ENCODE results near the gene MAPK6.

The MAPK6 gene

DNA sequence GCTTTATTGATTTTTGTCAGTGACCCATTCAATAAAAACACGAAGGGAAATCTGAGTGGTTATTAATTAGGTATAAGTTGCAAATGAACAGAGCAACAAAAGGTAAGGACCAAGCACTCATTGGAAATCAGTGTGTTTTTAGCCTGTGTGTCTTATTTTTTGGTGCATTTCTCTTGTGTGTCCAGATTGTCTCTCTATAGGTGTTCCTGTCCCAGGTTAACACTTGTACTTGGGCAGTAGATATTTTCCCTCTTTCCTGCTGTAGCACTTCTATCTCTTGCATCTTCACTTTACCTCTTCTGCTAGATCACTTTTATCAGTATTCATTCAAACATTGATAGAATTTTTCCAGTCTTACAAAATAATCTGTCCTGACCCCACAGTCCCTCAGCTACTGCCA is 37.0 kb downstream of the MAPK6 start:
- Histone ChIP-seq H4K20me1 (ENCODE audit: insufficient read depth, low read length) (peaks cover 48% of the 10 kb centered on the region), H3K9me3 (ENCODE audit: insufficient read depth, low read length) (no peaks in the 10 kb centered on the region), H3K4me2 (ENCODE audit: low read length) (no peak overlapping the region), H3K79me2 (ENCODE audit: low read length) (peaks cover 48% of the 10 kb centered on the region), H3K27me3 (ENCODE audit: low read depth, low read length) (no peaks in the 10 kb centered on the region), H3K4me1 (ENCODE audit: low read length) (no peaks in the 10 kb centered on the region), H3K27ac (ENCODE audit: low read length) (no peak overlapping the region), H3K9ac (ENCODE audit: low read length) (no peak overlapping the region), H2AFZ (ENCODE audit: low read depth, low read length) (no peak overlapping the region), H3K4me3 (ENCODE audit: low read length) (no peak overlapping the region), H3K36me3 (replicated peaks; ENCODE audit: low read depth, low read length) (peaks cover 75% of the 10 kb centered on the region)
- TF ChIP-seq, protein P1, sequence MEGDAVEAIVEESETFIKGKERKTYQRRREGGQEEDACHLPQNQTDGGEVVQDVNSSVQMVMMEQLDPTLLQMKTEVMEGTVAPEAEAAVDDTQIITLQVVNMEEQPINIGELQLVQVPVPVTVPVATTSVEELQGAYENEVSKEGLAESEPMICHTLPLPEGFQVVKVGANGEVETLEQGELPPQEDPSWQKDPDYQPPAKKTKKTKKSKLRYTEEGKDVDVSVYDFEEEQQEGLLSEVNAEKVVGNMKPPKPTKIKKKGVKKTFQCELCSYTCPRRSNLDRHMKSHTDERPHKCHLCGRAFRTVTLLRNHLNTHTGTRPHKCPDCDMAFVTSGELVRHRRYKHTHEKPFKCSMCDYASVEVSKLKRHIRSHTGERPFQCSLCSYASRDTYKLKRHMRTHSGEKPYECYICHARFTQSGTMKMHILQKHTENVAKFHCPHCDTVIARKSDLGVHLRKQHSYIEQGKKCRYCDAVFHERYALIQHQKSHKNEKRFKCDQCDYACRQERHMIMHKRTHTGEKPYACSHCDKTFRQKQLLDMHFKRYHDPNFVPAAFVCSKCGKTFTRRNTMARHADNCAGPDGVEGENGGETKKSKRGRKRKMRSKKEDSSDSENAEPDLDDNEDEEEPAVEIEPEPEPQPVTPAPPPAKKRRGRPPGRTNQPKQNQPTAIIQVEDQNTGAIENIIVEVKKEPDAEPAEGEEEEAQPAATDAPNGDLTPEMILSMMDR (IDR thresholded peaks at IDR 0.05; ENCODE audit: low read depth, low read length) = no peak
- no peak for TF ChIP-seq EZH2phosphoT487 (IDR thresholded peaks at IDR 0.05; ENCODE audit: low read depth)

DNA sequence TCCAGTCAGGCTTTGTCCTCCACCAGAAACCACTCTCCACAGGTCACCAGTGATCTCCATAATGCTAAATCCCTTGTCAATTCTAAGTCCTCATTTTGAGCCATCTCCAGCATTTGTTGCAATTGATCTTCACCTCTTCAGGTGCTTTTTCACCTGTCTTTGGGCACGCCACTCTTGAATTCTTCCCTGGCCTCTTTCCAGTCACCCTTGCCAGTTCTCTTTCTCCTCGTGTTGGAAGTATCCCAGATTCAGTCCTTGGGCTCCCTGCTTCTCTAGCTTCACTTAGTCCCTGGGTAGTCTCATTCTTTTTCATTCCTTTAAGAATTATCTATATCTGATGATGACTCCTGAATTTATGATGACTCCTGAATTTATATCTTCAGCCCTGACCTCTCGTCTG is 37.5 kb downstream of the MAPK6 start:
- H3K27me3 ChIP-seq (ENCODE audit: low read depth, low read length) = no peaks in the 10 kb centered on the region
- H3K36me3 ChIP-seq (replicated peaks; ENCODE audit: low read depth, low read length) = peaks cover 76% of the 10 kb centered on the region
- H3K9me3 ChIP-seq (ENCODE audit: insufficient read depth, low read length) = no peaks in the 10 kb centered on the region
- no peak overlapping the region for H3K4me2 ChIP-seq (ENCODE audit: low read length)
- H3K27ac ChIP-seq (ENCODE audit: low read length) = no peak overlapping the region
- no peak for TF ChIP-seq EZH2phosphoT487 (IDR thresholded peaks at IDR 0.05; ENCODE audit: low read depth)
- TF ChIP-seq, protein P1 (IDR thresholded peaks at IDR 0.05; ENCODE audit: low read depth, low read length) = no peak
- H2AFZ ChIP-seq (ENCODE audit: low read depth, low read length) = no peak overlapping the region
- H4K20me1 ChIP-seq (ENCODE audit: insufficient read depth, low read length) = peaks cover 48% of the 10 kb centered on the region
- no peak overlapping the region for H3K4me3 ChIP-seq (ENCODE audit: low read length)
- no peak overlapping the region for H3K9ac ChIP-seq (ENCODE audit: low read length)
- peaks cover 48% of the 10 kb centered on the region for H3K79me2 ChIP-seq (ENCODE audit: low read length)
- H3K4me1 ChIP-seq (ENCODE audit: low read length) = no peaks in the 10 kb centered on the region

- Histone ChIP-seq H3K27me3 (ENCODE audit: low read depth, low read length) (no peaks in the 10 kb centered on the region), H3K9ac (ENCODE audit: low read length) (no peak overlapping the region), H3K4me2 (ENCODE audit: low read length) (no peak overlapping the region), H3K27ac (ENCODE audit: low read length) (no peak overlapping the region), H3K9me3 (ENCODE audit: insufficient read depth, low read length) (no peaks in the 10 kb centered on the region), H4K20me1 (ENCODE audit: insufficient read depth, low read length) (peaks cover 42% of the 10 kb centered on the region), H3K36me3 (replicated peaks; ENCODE audit: low read depth, low read length) (peaks cover 70% of the 10 kb centered on the region), H3K79me2 (ENCODE audit: low read length) (peaks cover 39% of the 10 kb centered on the region), H3K4me1 (ENCODE audit: low read length) (no peaks in the 10 kb centered on the region), H2AFZ (ENCODE audit: low read depth, low read length) (no peak overlapping the region), H3K4me3 (ENCODE audit: low read length) (no peak overlapping the region)
- TF ChIP-seq, protein P1 (IDR thresholded peaks at IDR 0.05; ENCODE audit: low read depth, low read length) = no peak
- no peak for TF ChIP-seq EZH2phosphoT487 (IDR thresholded peaks at IDR 0.05; ENCODE audit: low read depth)
Measured at GRCh38 chr15:52057996-52058395, 39.0 kb downstream of the MAPK6 start.

DNA sequence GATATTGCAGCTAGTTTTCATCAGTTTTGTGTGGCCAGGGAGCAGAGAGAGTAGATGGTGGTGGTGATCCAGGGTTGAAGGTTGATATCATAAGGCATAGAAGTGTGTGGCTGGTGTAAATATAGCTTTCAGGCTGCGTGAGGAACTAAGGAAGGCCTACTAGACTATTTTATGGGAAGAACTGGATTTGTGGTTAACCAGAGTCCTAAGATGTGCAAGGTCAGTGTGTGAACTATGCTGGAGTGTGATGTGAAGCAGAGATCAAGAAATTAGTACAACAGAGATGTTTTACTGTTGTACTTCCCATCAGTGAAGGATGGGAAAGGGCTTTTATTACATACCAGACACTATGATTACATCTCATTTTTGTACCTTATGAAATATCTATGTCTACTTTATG is 41.5 kb downstream of the MAPK6 start:
- Histone ChIP-seq H3K27ac (ENCODE audit: low read length) (no peak overlapping the region), H4K20me1 (ENCODE audit: insufficient read depth, low read length) (peaks cover 37% of the 10 kb centered on the region), H3K4me1 (ENCODE audit: low read length) (no peaks in the 10 kb centered on the region), H3K9me3 (ENCODE audit: insufficient read depth, low read length) (no peaks in the 10 kb centered on the region), H3K36me3 (replicated peaks; ENCODE audit: low read depth, low read length) (peaks cover 68% of the 10 kb centered on the region), H3K9ac (ENCODE audit: low read length) (no peak overlapping the region), H3K27me3 (ENCODE audit: low read depth, low read length) (no peaks in the 10 kb centered on the region), H3K4me2 (ENCODE audit: low read length) (no peak overlapping the region), H3K79me2 (ENCODE audit: low read length) (peaks cover 23% of the 10 kb centered on the region), H2AFZ (ENCODE audit: low read depth, low read length) (no peak overlapping the region), H3K4me3 (ENCODE audit: low read length) (no peak overlapping the region)
- TF ChIP-seq EZH2phosphoT487 (IDR thresholded peaks at IDR 0.05; ENCODE audit: low read depth) = no peak

All from OCI-LY3 (cell line).